K562 treated with DMSO at 1 percent for 24 hours (cell line): ENCODE results near the gene FASN. TPM values are rescaled to one million over a fixed set of nuclear protein-coding genes. Genes with fewer than 3 reads are reported as not detected.

ENCODE experiments used
- total RNA-seq: library from RNA; unstranded; fragments of 300-600 nt; gene quantifications from 2 replicates; pipeline ENCODE4 v1.2.3, GENCODE V29; 2022; ENCODE audit warnings: low read depth; ENCODE audit not compliant: insufficient read depth

The FASN gene
- total RNA-seq, result 161 and 174 TPM in 2 replicates

GRCh38 chr17:82098169-82098938 lies at the start of gene FASN:
FASN (minus strand) TSS chr17:82098236; CDS start chr17:82096445, 1,791 bp downstream.

GRCh38 chr17:82065638-82066303 lies 32.3 kb downstream of the FASN start, which contains the start of gene DUS1L:
DUS1L (minus strand) TSS chr17:82065804; CDS start chr17:82065059, 745 bp downstream.

GRCh38 chr17:82051776-82052637 lies 46.0 kb downstream of the FASN start, which contains the start of the genes GPS1 and RFNG:
GPS1 (plus strand) TSS chr17:82051898; CDS start chr17:82051932, 34 bp downstream.
RFNG (minus strand) TSS chr17:82051811; CDS start chr17:82051766, 45 bp downstream.

GRCh38 chr17:82037092-82037888 lies 60.7 kb downstream of the FASN start, which contains the start of gene DCXR:
DCXR (minus strand) TSS chr17:82037697; CDS start chr17:82037682, 15 bp downstream.

GRCh38 chr17:82031303-82031884 lies 66.6 kb downstream of the FASN start, which contains the start of gene RAC3:
RAC3 (plus strand) TSS chr17:82031678; CDS start chr17:82031762, 84 bp downstream.

Other genes with a start within 250 kb of the FASN start
- gene P4HB, start 237.7 kb downstream of the FASN start, total RNA-seq, result 656 and 712 TPM in 2 replicates
- gene ARHGDIA, start 226.9 kb downstream of the FASN start, total RNA-seq, result 324 and 357 TPM in 2 replicates
- gene ALYREF, start 206.7 kb downstream of the FASN start, total RNA-seq, result 140 and 157 TPM in 2 replicates
- gene ANAPC11, start 206.5 kb downstream of the FASN start, total RNA-seq, result 618 and 662 TPM in 2 replicates
- gene NPB, start 196.0 kb downstream of the FASN start, total RNA-seq, result 3.9 and 5.7 TPM in 2 replicates
- 51.5 and 62.4 TPM in 2 replicates for gene PCYT2, start 186.8 kb downstream of the FASN start, total RNA-seq
- gene SIRT7, start 180.1 kb downstream of the FASN start, total RNA-seq, result 49.3 and 56.8 TPM in 2 replicates
- gene MAFG, start 170.5 kb downstream of the FASN start, total RNA-seq, result 57.8 and 60.4 TPM in 2 replicates
- gene PYCR1, start 160.9 kb downstream of the FASN start, total RNA-seq, result 194 and 235 TPM in 2 replicates
- not detected in 2 replicates for gene MYADML2, start 151.0 kb downstream of the FASN start, total RNA-seq
- 6.4 and 9.9 TPM in 2 replicates for gene NOTUM, start 137.0 kb downstream of the FASN start, total RNA-seq
- 43.2 and 43.6 TPM in 2 replicates for gene ASPSCR1, start 120.6 kb downstream of the FASN start, total RNA-seq
- 146 and 169 TPM in 2 replicates for gene CENPX, start 75.4 kb downstream of the FASN start, total RNA-seq
- 14.3 and 16.2 TPM in 2 replicates for gene LRRC45, start 74.9 kb downstream of the FASN start, total RNA-seq
- gene RAC3, start 66.6 kb downstream of the FASN start, total RNA-seq, result 64.4 and 76.8 TPM in 2 replicates
- gene DCXR, start 60.5 kb downstream of the FASN start, total RNA-seq, result 391 and 415 TPM in 2 replicates
- 33.5 and 41.3 TPM in 2 replicates for gene RFNG, start 46.4 kb downstream of the FASN start, total RNA-seq
- 156 and 180 TPM in 2 replicates for gene GPS1, start 46.3 kb downstream of the FASN start, total RNA-seq
- 220 and 240 TPM in 2 replicates for gene DUS1L, start 32.4 kb downstream of the FASN start, total RNA-seq
- gene CCDC57, start 114.6 kb upstream of the FASN start, total RNA-seq, result 13.4 and 16.2 TPM in 2 replicates
- gene SLC16A3, start 130.8 kb upstream of the FASN start, total RNA-seq, result 3.5 and 5.1 TPM in 2 replicates
- 165 and 173 TPM in 2 replicates for gene CSNK1D, start 175.5 kb upstream of the FASN start, total RNA-seq
- gene CD7, start 219.4 kb upstream of the FASN start, total RNA-seq, result not detected in 2 replicates
- gene SECTM1, start 235.5 kb upstream of the FASN start, total RNA-seq, result not detected in 2 replicates